Caco-2 (cell line): ENCODE results near the gene CEP72. TPM values are rescaled to one million over a fixed set of nuclear protein-coding genes. Genes with fewer than 3 reads are reported as not detected.
"Not testable (repeated sequence)": the region's sequence is repeated elsewhere in the genome, so short reads cannot be mapped to it uniquely, and the experiment has no call there.

Experiments used
- BruUV-seq: library from RNA; stranded (reverse); fragments of 400-500 nt; replicated peaks from 2 replicates; lab custom pipeline; 2021; lab: Mats Ljungman, UMichigan
- CTCF ChIA-PET: fragments of 300-600 bp; sonication (Branson Sonifier 250); formaldehyde crosslinking; loops from one replicate; lab custom pipeline; 2022; ENCODE audit warnings: antibody characterized with exemption; lab: Charles Lee
- POLR2A ChIA-PET: fragments of 300-600 bp; sonication (Branson Sonifier 250); formaldehyde crosslinking; loops from one replicate; lab custom pipeline; 2022; ENCODE audit warnings: antibody characterized with exemption; lab: Charles Lee
- DNase-seq, 2 experiments: peaks; one replicate each; pipeline versions ENCODE4 v3.0.0 to v3.0.0-alpha.2; 2020 to 2022
- H3K27me3 ChIP-seq: replicated peaks from 2 replicates; pipeline ENCODE4 v1.6.0; 2011; ENCODE audit warnings: low read length; ENCODE audit not compliant: control insufficient read depth, insufficient read depth
- H3K36me3 ChIP-seq: 2 replicates; pipeline ENCODE4 v1.5.1; 2011; ENCODE audit warnings: low read length; ENCODE audit not compliant: control insufficient read depth, insufficient read depth
- H3K4me1 ChIP-seq: fragments of 250-450 bp; sonication (Bioruptor Pico); 2 replicates; pipeline ENCODE4 v1.5.1; 2020; ENCODE audit warnings: mild to moderate bottlenecking
- H3K4me3 ChIP-seq: 2 replicates; pipeline ENCODE4 v1.5.1; 2011; ENCODE audit warnings: low read depth, mild to moderate bottlenecking, control low read depth, low read length
- H3K9me3 ChIP-seq: fragments of 250-450 bp; sonication (Bioruptor Pico); 2 replicates; pipeline ENCODE4 v1.5.1; 2020; ENCODE audit warnings: mild to moderate bottlenecking, moderate library complexity
- H3K27ac Mint-ChIP-seq: one replicate; pipeline ENCODE4 v1.8.0; 2022; ENCODE audit warnings: mixed read lengths; ENCODE audit not compliant: unreplicated experiment
- H3K27me3 Mint-ChIP-seq: one replicate; pipeline ENCODE4 v1.8.0; 2022; ENCODE audit warnings: mixed read lengths; ENCODE audit not compliant: insufficient read depth, unreplicated experiment
- H3K36me3 Mint-ChIP-seq: one replicate; pipeline ENCODE4 v1.8.0; 2022; ENCODE audit warnings: mild to moderate bottlenecking, mixed read lengths; ENCODE audit not compliant: insufficient read depth, unreplicated experiment
- H3K4me1 Mint-ChIP-seq: one replicate; pipeline ENCODE4 v1.8.0; 2022; ENCODE audit warnings: low read depth, mixed read lengths; ENCODE audit not compliant: unreplicated experiment
- H3K4me3 Mint-ChIP-seq: one replicate; pipeline ENCODE4 v1.8.0; 2022; ENCODE audit warnings: mild to moderate bottlenecking, moderate library complexity, mixed read lengths; ENCODE audit not compliant: unreplicated experiment
- H3K9me3 Mint-ChIP-seq: one replicate; pipeline ENCODE4 v1.8.0; 2022; ENCODE audit warnings: mixed read lengths; ENCODE audit not compliant: unreplicated experiment
- CTCF ChIP-seq, 2 experiments: fragments of 200-600 bp in 1 of 2; IDR thresholded peaks; 1 replicate in 1 of 2; 2 replicates in 1 of 2; pipeline versions ENCODE4 v1.5.1 to v1.8.0; 2011 to 2022; ENCODE audit warnings: antibody characterized with exemption in 1 of 2, control low read depth in 1 of 2, inconsistent platforms in 1 of 2, low read depth in 1 of 2, low read length in 1 of 2, mild to moderate bottlenecking in 1 of 2, moderate library complexity in 1 of 2; ENCODE audit not compliant: insufficient read depth in 1 of 2, severe bottlenecking in 1 of 2, unreplicated experiment in 1 of 2
- intact Hi-C: fragments of 100-400 bp; cut with micrococcal nuclease; formaldehyde crosslinking; loops from one replicate; pipeline ENCODE4 v1.10.0; 2022; ENCODE audit not compliant: unreplicated experiment
- total RNA-seq: library from RNA; stranded (reverse); gene quantifications from 2 replicates; pipeline ENCODE4 v1.2.3, GENCODE V29; 2022

Gene CEP72
- total RNA-seq, 1 experiment from 2014 or later: 36.6 TPM

GRCh38 chr5:681317-682191, 69.4 kb downstream of the CEP72 start:
- H3K27ac Mint-ChIP-seq, intact Hi-C loops, DNase-seq, H3K9me3 ChIP-seq, H3K4me1 Mint-ChIP-seq, BruUV-seq, POLR2A ChIA-PET, H3K27me3 ChIP-seq, H3K4me3 ChIP-seq, H3K27me3 Mint-ChIP-seq, H3K36me3 Mint-ChIP-seq, CTCF ChIA-PET, H3K9me3 Mint-ChIP-seq, H3K4me1 ChIP-seq, H3K36me3 ChIP-seq, H3K4me3 Mint-ChIP-seq: not testable (repeated sequence)

GRCh38 chr5:682216-682615, 70.1 kb downstream of the CEP72 start:
- CTCF ChIA-PET, H3K4me3 Mint-ChIP-seq, H3K27me3 Mint-ChIP-seq, H3K9me3 Mint-ChIP-seq, H3K9me3 ChIP-seq, H3K27me3 ChIP-seq, H3K4me3 ChIP-seq, intact Hi-C loops, H3K36me3 Mint-ChIP-seq, DNase-seq, BruUV-seq, POLR2A ChIA-PET, H3K36me3 ChIP-seq, H3K27ac Mint-ChIP-seq, H3K4me1 ChIP-seq, H3K4me1 Mint-ChIP-seq: not testable (repeated sequence)

GRCh38 chr5:682651-683358, 70.7 kb downstream of the CEP72 start:
- H3K36me3 Mint-ChIP-seq, H3K27me3 ChIP-seq, H3K4me3 Mint-ChIP-seq, BruUV-seq, H3K36me3 ChIP-seq, DNase-seq, intact Hi-C loops, H3K4me1 Mint-ChIP-seq, H3K4me3 ChIP-seq, H3K27me3 Mint-ChIP-seq, H3K9me3 Mint-ChIP-seq, H3K27ac Mint-ChIP-seq, CTCF ChIA-PET, H3K9me3 ChIP-seq, POLR2A ChIA-PET, H3K4me1 ChIP-seq: not testable (repeated sequence)

- intact Hi-C loops: no loop called here
- no peak for TF ChIP-seq CTCF (IDR thresholded peaks at IDR 0.05; ENCODE audit: insufficient read depth in 1 of 2, low read depth in 1 of 2, low read length in 1 of 2, severe bottlenecking in 1 of 2, unreplicated experiment in 1 of 2)
- H3K36me3 ChIP-seq: no peaks in the 10 kb centered on the region
- H3K4me3 ChIP-seq: no peak overlapping the region
- Mint-ChIP-seq H3K4me3 (no peak overlapping the region), H3K9me3 (no peaks in the 10 kb centered on the region), H3K36me3 (no peaks in the 10 kb centered on the region), H3K4me1 (no peaks in the 10 kb centered on the region), H3K27me3 (no peaks in the 10 kb centered on the region), H3K27ac (no peak overlapping the region)
- ChIA-PET POLR2A (no interaction called here), CTCF (no interaction called here)
- no peaks in the 10 kb centered on the region for H3K27me3 ChIP-seq
- BruUV-seq: no TSS peak
- no peak for DNase-seq
- no peaks in the 10 kb centered on the region for H3K9me3 ChIP-seq
- no peaks in the 10 kb centered on the region for H3K4me1 ChIP-seq
Measured at GRCh38 chr5:683551-684481, 71.7 kb downstream of the CEP72 start.
